Cardiac fibroblast (primary cell): ENCODE measurements around the gene ARHGAP8.

Source experiments
- DNase-seq, 2 donors: peaks; one replicate each; pipeline versions ENCODE4 v3.0.0 to v3.0.0-alpha.2; 2010; ENCODE audit warnings: low read depth in 2 of 2
- H3K4me3 ChIP-seq, 2 donors: replicated peaks in 1 of 2; 1 replicate in 1 of 2; 2 replicates in 1 of 2; pipeline ENCODE4 v1.5.1; 2011; ENCODE audit warnings: low read depth in 2 of 2, low read length in 2 of 2, mild to moderate bottlenecking in 2 of 2, moderate library complexity in 1 of 2
- TF ChIP-seq, protein P1 (sequence below): IDR thresholded peaks from one replicate; pipeline ENCODE4 v1.5.1; 2011; ENCODE audit warnings: low read depth, mild to moderate bottlenecking, low read length, inconsistent platforms

Gene ARHGAP8

GRCh38 chr22:44862281-44862680 lies 109.9 kb downstream of the ARHGAP8 start:
- no peak overlapping the region for H3K4me3 ChIP-seq
- TF ChIP-seq, protein P1, sequence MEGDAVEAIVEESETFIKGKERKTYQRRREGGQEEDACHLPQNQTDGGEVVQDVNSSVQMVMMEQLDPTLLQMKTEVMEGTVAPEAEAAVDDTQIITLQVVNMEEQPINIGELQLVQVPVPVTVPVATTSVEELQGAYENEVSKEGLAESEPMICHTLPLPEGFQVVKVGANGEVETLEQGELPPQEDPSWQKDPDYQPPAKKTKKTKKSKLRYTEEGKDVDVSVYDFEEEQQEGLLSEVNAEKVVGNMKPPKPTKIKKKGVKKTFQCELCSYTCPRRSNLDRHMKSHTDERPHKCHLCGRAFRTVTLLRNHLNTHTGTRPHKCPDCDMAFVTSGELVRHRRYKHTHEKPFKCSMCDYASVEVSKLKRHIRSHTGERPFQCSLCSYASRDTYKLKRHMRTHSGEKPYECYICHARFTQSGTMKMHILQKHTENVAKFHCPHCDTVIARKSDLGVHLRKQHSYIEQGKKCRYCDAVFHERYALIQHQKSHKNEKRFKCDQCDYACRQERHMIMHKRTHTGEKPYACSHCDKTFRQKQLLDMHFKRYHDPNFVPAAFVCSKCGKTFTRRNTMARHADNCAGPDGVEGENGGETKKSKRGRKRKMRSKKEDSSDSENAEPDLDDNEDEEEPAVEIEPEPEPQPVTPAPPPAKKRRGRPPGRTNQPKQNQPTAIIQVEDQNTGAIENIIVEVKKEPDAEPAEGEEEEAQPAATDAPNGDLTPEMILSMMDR: no peak
- DNase-seq: no peak

- DNase-seq: no peak
- H3K4me3 ChIP-seq: no peak overlapping the region
- TF ChIP-seq, protein P1: no peak
These were observed 110.8 kb downstream of the ARHGAP8 start for GRCh38 chr22:44862981-44863860.

GRCh38 chr22:44865193-44866057 lies 113.0 kb downstream of the ARHGAP8 start:
- TF ChIP-seq, protein P1: no peak
- no peak overlapping the region for H3K4me3 ChIP-seq
- DNase-seq: no peak

GRCh38 chr22:44869196-44869595 lies 116.8 kb downstream of the ARHGAP8 start:
- no peak overlapping the region for H3K4me3 ChIP-seq
- TF ChIP-seq, protein P1: no peak
- DNase-seq: no peak

DNA sequence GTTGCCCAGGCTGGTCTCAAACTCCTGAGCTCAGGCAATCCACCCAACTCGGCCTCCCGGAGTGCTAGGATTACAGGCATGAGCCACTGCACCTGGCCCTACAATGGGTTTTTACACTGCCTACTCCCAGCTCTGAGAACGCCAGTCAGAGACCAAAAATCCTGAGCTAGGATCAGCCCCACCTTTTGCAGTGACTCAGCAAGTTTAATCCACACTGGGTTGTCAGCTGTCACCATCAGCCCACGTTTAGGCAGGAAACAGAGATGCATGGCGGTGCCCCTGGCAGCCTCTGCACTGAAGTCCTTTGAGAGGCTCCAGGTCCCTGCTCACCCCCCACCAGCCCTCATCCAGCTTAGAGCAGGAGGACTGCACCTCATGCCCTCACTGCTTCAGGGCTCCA lies 117.6 kb downstream of the ARHGAP8 start:
- TF ChIP-seq, protein P1: no peak
- peak; percentile 10 to 13 for DNase-seq
- H3K4me3 ChIP-seq: no peak overlapping the region

- no peak for DNase-seq
- TF ChIP-seq, protein P1: no peak
These were observed 119.4 kb downstream of the ARHGAP8 start for GRCh38 chr22:44871782-44872181.

More at GRCh38 chr22:44871782-44872181, 119.4 kb downstream of the ARHGAP8 start:
- no peak overlapping the region for H3K4me3 ChIP-seq
